GM23338 (cell line): ENCODE results near the gene CHRM4. TPM values are rescaled to one million over a fixed set of nuclear protein-coding genes. Genes with fewer than 3 reads are reported as not detected.

Experiments
- ATAC-seq: fragments of 200-7000 bp; cut with Tn5 transposase; 3 replicates; pipeline ENCODE4 v1.9.1; 2020
- DNase-seq: peaks from one replicate; pipeline ENCODE4 v3.0.0-alpha.2; 2015; ENCODE audit warnings: low spot score
- H2AFZ ChIP-seq: fragments of 200-600 bp; sonication (generic); 2 replicates; pipeline ENCODE4 v1.8.0; 2016; ENCODE audit warnings: antibody characterized with exemption, mild to moderate bottlenecking, moderate library complexity
- H3F3A ChIP-seq: fragments of 200-600 bp; sonication (generic); replicated peaks from 2 replicates; pipeline ENCODE4 v1.8.0; 2017; ENCODE audit warnings: antibody characterized with exemption, mixed run types, low read depth
- H3K27ac ChIP-seq: fragments of 200-600 bp; sonication (generic); 2 replicates; pipeline ENCODE4 v1.6.1; 2016; ENCODE audit warnings: low read depth
- H3K27me3 ChIP-seq: fragments of 200-600 bp; sonication (generic); 2 replicates; pipeline ENCODE4 v1.8.0; 2016; ENCODE audit warnings: mild to moderate bottlenecking, mixed run types, moderate library complexity; ENCODE audit not compliant: insufficient read depth
- H3K36me3 ChIP-seq: fragments of 200-600 bp; sonication (generic); 2 replicates; pipeline ENCODE4 v1.8.0; 2016; ENCODE audit warnings: mild to moderate bottlenecking; ENCODE audit not compliant: insufficient read depth
- H3K4me1 ChIP-seq: fragments of 200-600 bp; sonication (generic); 2 replicates; pipeline ENCODE4 v1.8.0; 2016; ENCODE audit warnings: mild to moderate bottlenecking, moderate library complexity; ENCODE audit not compliant: insufficient read depth
- H3K4me2 ChIP-seq: fragments of 200-600 bp; sonication (generic); 2 replicates; pipeline ENCODE4 v1.7.1; 2017; ENCODE audit warnings: mixed run types
- H3K4me3 ChIP-seq: fragments of 200-600 bp; sonication (generic); 2 replicates; pipeline ENCODE4 v1.6.1; 2016; ENCODE audit warnings: mixed run types
- H3K79me2 ChIP-seq: fragments of 200-600 bp; sonication (generic); replicated peaks from 2 replicates; pipeline ENCODE4 v1.8.0; 2017; ENCODE audit warnings: mild to moderate bottlenecking; ENCODE audit not compliant: insufficient read depth
- H3K9me2 ChIP-seq: fragments of 200-600 bp; sonication (generic); 2 replicates; pipeline ENCODE4 v1.8.0; 2017; ENCODE audit not compliant: insufficient read depth
- H4K20me1 ChIP-seq: fragments of 200-600 bp; sonication (generic); replicated peaks from 2 replicates; pipeline ENCODE4 v1.8.0; 2017; ENCODE audit warnings: mild to moderate bottlenecking; ENCODE audit not compliant: insufficient read depth
- H3K27ac Mint-ChIP-seq: 2 replicates; pipeline ENCODE4 v1.8.0; 2020; ENCODE audit warnings: inconsistent platforms, mild to moderate bottlenecking, moderate library complexity, mixed read lengths
- H3K27me3 Mint-ChIP-seq: 3 replicates; pipeline ENCODE4 v1.8.0; 2022; ENCODE audit warnings: low read depth, mild to moderate bottlenecking, moderate library complexity, mixed read lengths, inconsistent platforms; ENCODE audit not compliant: insufficient read depth, poor library complexity
- H3K36me3 Mint-ChIP-seq: 3 replicates; pipeline ENCODE4 v1.8.0; 2021; ENCODE audit warnings: low read depth, mild to moderate bottlenecking, inconsistent platforms, moderate library complexity, mixed read lengths
- H3K4me1 Mint-ChIP-seq: 3 replicates; pipeline ENCODE4 v1.8.0; 2020; ENCODE audit warnings: mild to moderate bottlenecking, inconsistent platforms, mixed read lengths
- H3K4me3 Mint-ChIP-seq: 3 replicates; pipeline ENCODE4 v1.8.0; 2021; ENCODE audit warnings: moderate library complexity, mild to moderate bottlenecking, inconsistent platforms, mixed read lengths
- H3K9me3 Mint-ChIP-seq: 3 replicates; pipeline ENCODE4 v1.8.0; 2020; ENCODE audit warnings: moderate library complexity, mild to moderate bottlenecking, inconsistent platforms, mixed read lengths
- CREB1 ChIP-seq: fragments of 250-450 bp; sonication (Bioruptor Pico); IDR thresholded peaks from 2 replicates; pipeline ENCODE4 v1.5.0; 2020; ENCODE audit warnings: low read depth, mild to moderate bottlenecking, moderate library complexity
- CTCF ChIP-seq, 2 experiments: fragments of 200-600 bp in 1 of 2; sonication (generic) in 1 of 2; conservative IDR thresholded peaks; 2 replicates each; pipeline versions ENCODE4 v1.5.1 to v1.6.1; 2016 to 2017; ENCODE audit warnings: antibody characterized with exemption in 2 of 2, low read depth in 2 of 2, mild to moderate bottlenecking in 2 of 2, moderate library complexity in 1 of 2
- ETS1 ChIP-seq: IDR thresholded peaks from 2 replicates; pipeline ENCODE4 v1.6.1; 2016; ENCODE audit warnings: antibody characterized with exemption
- EZH2 ChIP-seq: fragments of 200-600 bp; sonication (generic); IDR thresholded peaks from one replicate; pipeline ENCODE4 v1.8.0; 2017; ENCODE audit warnings: antibody characterized with exemption, mild to moderate bottlenecking, low read depth; ENCODE audit not compliant: unreplicated experiment
- EZH2phosphoT487 ChIP-seq: fragments of 200-600 bp; sonication (generic); IDR thresholded peaks from one replicate; pipeline ENCODE4 v1.8.1; 2018; ENCODE audit warnings: antibody characterized with exemption; ENCODE audit not compliant: unreplicated experiment
- JUNB ChIP-seq: IDR thresholded peaks from one replicate; pipeline ENCODE4 v1.6.1; 2016; ENCODE audit warnings: antibody characterized with exemption; ENCODE audit not compliant: unreplicated experiment
- NANOG ChIP-seq: IDR thresholded peaks from 2 replicates; pipeline ENCODE4 v1.6.1; 2016; ENCODE audit warnings: antibody characterized with exemption, borderline replicate concordance
- POLR2AphosphoS5 ChIP-seq: IDR thresholded peaks from 2 replicates; pipeline ENCODE4 v1.6.1; 2016; ENCODE audit warnings: antibody characterized with exemption, low read depth
- REST ChIP-seq: IDR thresholded peaks from one replicate; pipeline ENCODE4 v1.6.1; 2018; ENCODE audit warnings: antibody characterized with exemption; ENCODE audit not compliant: unreplicated experiment
- STAT1 ChIP-seq: IDR thresholded peaks from one replicate; pipeline ENCODE4 v1.6.1; 2016; ENCODE audit warnings: antibody characterized with exemption; ENCODE audit not compliant: unreplicated experiment
- ZNF331 ChIP-seq: fragments of 250-450 bp; sonication (Bioruptor Pico); IDR thresholded peaks from 2 replicates; pipeline ENCODE4 v1.5.0; 2020; ENCODE audit warnings: low read depth, mild to moderate bottlenecking, moderate library complexity
- ZNF462 ChIP-seq: fragments of 250-450 bp; sonication (Bioruptor Pico); IDR thresholded peaks from 2 replicates; pipeline ENCODE4 v1.5.0; 2020; ENCODE audit warnings: mild to moderate bottlenecking, moderate library complexity
- polyA plus RNA-seq: library from polyadenylated mRNA; unstranded; fragments of >200 nt; fragmentation: Nextera tagmentation; extraction: Ambion mirVana; gene quantifications from 2 replicates; pipeline ENCODE4 v1.2.1, GENCODE V29; 2016
- total RNA-seq: library from RNA; depleted of rRNA; stranded (reverse); fragments of >200 nt; shearing (Covaris generic); gene quantifications from 2 replicates; pipeline ENCODE4 v1.2.3, GENCODE V29; 2014

CHRM4 gene
- total and polyA plus RNA-seq, 2 experiments from 2014 or later: 0.97 TPM; not detected in 1

- TF ChIP-seq ZNF462 (CRISPR knock-in tag): no peak
- TF ChIP-seq EZH2: no peak
- TF ChIP-seq CREB1 (CRISPR knock-in tag): no peak
- no peak for TF ChIP-seq JUNB
- TF ChIP-seq ETS1: no peak
- TF ChIP-seq EZH2phosphoT487: no peak
- TF ChIP-seq POLR2AphosphoS5: no peak
- TF ChIP-seq NANOG: no peak
- no peak for TF ChIP-seq ZNF331
- no peak for TF ChIP-seq STAT1
Observed at GRCh38 chr11:46366661-46367161, 24.9 kb downstream of the CHRM4 start (continued).

GRCh38 chr11:46366260-46366659 is 25.3 kb downstream of the CHRM4 start:
- Mint-ChIP-seq H3K4me1 (peaks cover 51% of the 10 kb centered on the region), H3K36me3 (peaks cover 27% of the 10 kb centered on the region), H3K9me3 (no peaks in the 10 kb centered on the region), H3K4me3 (no peak overlapping the region), H3K27me3 (peaks cover 9% of the 10 kb centered on the region), H3K27ac (no peak overlapping the region)
- Histone ChIP-seq H3K4me2 (no peak overlapping the region), H3F3A (peaks cover 22% of the 10 kb centered on the region; the same call in 1 of the 2 replicates), H3K9me2 (no peaks in the 10 kb centered on the region), H4K20me1 (peaks cover 10% of the 10 kb centered on the region; the same call in 1 of the 2 replicates), H3K79me2 (peaks cover 15% of the 10 kb centered on the region), H3K4me3 (no peak overlapping the region), H2AFZ (no peak overlapping the region), H3K27me3 (no peaks in the 10 kb centered on the region), H3K27ac (no peak overlapping the region), H3K4me1 (peaks cover 9% of the 10 kb centered on the region), H3K36me3 (no peaks in the 10 kb centered on the region; the same call in 1 of the 2 replicates)
- ATAC-seq: no peak
- no peak for DNase-seq
- TF ChIP-seq ZNF331 (no peak), CTCF (conservative IDR thresholded peaks at IDR 0.05; ENCODE audit: low read depth in 2 of 2) (no peak), STAT1 (no peak), REST (no peak), ETS1 (no peak)
